ENCODE data around the gene PCMTD2.

DNA sequence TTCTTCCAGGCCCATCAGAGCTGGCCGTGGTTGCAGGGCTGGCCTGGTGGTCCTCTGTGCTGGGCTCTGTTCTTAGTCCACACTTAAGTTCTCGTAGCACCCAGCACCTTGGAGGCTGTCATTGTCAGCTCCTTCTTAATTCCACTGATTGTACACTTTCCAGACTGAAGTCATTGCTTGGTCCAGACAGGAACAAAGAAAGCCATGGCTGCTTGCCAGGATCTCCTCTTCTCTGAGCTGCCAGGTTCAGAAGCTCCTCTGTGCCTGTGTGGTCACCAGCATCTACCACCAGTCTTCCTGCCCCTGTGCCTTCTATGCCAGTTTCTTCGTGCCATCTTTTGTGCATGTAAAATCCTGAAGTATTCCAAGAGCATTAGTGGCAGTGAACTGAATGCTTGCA is 39.5 kb upstream of the PCMTD2 start:
- TF ChIP-seq KLF16 (tag by site-specific recombination; IDR thresholded peaks at IDR 0.05) (no peak), ZNF114 (tag by site-specific recombination; IDR thresholded peaks at IDR 0.05) (no peak), ZNF544 (tag by site-specific recombination; IDR thresholded peaks at IDR 0.05) (no peak), ZNF623 (tag by site-specific recombination; IDR thresholded peaks at IDR 0.05) (no peak)
- TF ChIP-seq, protein P1, sequence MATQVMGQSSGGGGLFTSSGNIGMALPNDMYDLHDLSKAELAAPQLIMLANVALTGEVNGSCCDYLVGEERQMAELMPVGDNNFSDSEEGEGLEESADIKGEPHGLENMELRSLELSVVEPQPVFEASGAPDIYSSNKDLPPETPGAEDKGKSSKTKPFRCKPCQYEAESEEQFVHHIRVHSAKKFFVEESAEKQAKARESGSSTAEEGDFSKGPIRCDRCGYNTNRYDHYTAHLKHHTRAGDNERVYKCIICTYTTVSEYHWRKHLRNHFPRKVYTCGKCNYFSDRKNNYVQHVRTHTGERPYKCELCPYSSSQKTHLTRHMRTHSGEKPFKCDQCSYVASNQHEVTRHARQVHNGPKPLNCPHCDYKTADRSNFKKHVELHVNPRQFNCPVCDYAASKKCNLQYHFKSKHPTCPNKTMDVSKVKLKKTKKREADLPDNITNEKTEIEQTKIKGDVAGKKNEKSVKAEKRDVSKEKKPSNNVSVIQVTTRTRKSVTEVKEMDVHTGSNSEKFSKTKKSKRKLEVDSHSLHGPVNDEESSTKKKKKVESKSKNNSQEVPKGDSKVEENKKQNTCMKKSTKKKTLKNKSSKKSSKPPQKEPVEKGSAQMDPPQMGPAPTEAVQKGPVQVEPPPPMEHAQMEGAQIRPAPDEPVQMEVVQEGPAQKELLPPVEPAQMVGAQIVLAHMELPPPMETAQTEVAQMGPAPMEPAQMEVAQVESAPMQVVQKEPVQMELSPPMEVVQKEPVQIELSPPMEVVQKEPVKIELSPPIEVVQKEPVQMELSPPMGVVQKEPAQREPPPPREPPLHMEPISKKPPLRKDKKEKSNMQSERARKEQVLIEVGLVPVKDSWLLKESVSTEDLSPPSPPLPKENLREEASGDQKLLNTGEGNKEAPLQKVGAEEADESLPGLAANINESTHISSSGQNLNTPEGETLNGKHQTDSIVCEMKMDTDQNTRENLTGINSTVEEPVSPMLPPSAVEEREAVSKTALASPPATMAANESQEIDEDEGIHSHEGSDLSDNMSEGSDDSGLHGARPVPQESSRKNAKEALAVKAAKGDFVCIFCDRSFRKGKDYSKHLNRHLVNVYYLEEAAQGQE (tag by site-specific recombination; IDR thresholded peaks at IDR 0.05): no peak
- TF ChIP-seq, protein P2, sequence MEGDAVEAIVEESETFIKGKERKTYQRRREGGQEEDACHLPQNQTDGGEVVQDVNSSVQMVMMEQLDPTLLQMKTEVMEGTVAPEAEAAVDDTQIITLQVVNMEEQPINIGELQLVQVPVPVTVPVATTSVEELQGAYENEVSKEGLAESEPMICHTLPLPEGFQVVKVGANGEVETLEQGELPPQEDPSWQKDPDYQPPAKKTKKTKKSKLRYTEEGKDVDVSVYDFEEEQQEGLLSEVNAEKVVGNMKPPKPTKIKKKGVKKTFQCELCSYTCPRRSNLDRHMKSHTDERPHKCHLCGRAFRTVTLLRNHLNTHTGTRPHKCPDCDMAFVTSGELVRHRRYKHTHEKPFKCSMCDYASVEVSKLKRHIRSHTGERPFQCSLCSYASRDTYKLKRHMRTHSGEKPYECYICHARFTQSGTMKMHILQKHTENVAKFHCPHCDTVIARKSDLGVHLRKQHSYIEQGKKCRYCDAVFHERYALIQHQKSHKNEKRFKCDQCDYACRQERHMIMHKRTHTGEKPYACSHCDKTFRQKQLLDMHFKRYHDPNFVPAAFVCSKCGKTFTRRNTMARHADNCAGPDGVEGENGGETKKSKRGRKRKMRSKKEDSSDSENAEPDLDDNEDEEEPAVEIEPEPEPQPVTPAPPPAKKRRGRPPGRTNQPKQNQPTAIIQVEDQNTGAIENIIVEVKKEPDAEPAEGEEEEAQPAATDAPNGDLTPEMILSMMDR (tag by site-specific recombination; IDR thresholded peaks at IDR 0.05): no peak
